Measurements from ENCODE around the gene ABCA2.

The ABCA2 gene

GRCh38 chr9:136996361-136997292 is 31.4 kb downstream of the ABCA2 start, which contains the start of gene CLIC3:
TSS of gene CLIC3 (minus strand) at chr9:136996568. CDS start at chr9:136996543, 25 bp downstream.
- no peak for DNase-seq (ENCODE audit: low read depth in 2 of 2)

- no peak for DNase-seq (ENCODE audit: low read depth in 2 of 2)
Measured at GRCh38 chr9:136995772-136996311, 32.2 kb downstream of the ABCA2 start.

GRCh38 chr9:136995362-136995761 is 32.7 kb downstream of the ABCA2 start:
- DNase-seq (ENCODE audit: low read depth in 2 of 2): no peak

- DNase-seq (ENCODE audit: low read depth in 2 of 2): no peak
Measured at GRCh38 chr9:136994888-136995230, 33.2 kb downstream of the ABCA2 start.

- DNase-seq (ENCODE audit: low read depth in 2 of 2): no peak
Measured at GRCh38 chr9:136994180-136994887, 33.7 kb downstream of the ABCA2 start.

- DNase-seq (ENCODE audit: low read depth in 2 of 2): no peak
Measured at GRCh38 chr9:136992819-136993369, 35.1 kb downstream of the ABCA2 start.

- DNase-seq (ENCODE audit: low read depth in 2 of 2): peak; percentile 93 to 97
Measured at GRCh38 chr9:136991993-136992818, 35.8 kb downstream of the ABCA2 start, which contains the start of gene PAXX. TSS of gene PAXX (plus strand) at chr9:136992422. CDS start at chr9:136992444, 22 bp downstream.

- DNase-seq (ENCODE audit: low read depth in 2 of 2): no peak
Measured at GRCh38 chr9:136990242-136990911, 37.7 kb downstream of the ABCA2 start.

- no peak for DNase-seq (ENCODE audit: low read depth in 2 of 2)
Measured at GRCh38 chr9:136988872-136989271, 39.2 kb downstream of the ABCA2 start.

- DNase-seq (ENCODE audit: low read depth in 2 of 2): no peak
Measured at GRCh38 chr9:136985853-136986252, 42.2 kb downstream of the ABCA2 start.

GRCh38 chr9:136985027-136985602 is 42.9 kb downstream of the ABCA2 start:
- DNase-seq (ENCODE audit: low read depth in 2 of 2): no peak

GRCh38 chr9:136984464-136985026 is 43.5 kb downstream of the ABCA2 start:
- DNase-seq (ENCODE audit: low read depth in 2 of 2): no peak

- no peak for DNase-seq (ENCODE audit: low read depth in 2 of 2)
Measured at GRCh38 chr9:136983656-136984314, 44.3 kb downstream of the ABCA2 start.

GRCh38 chr9:136983167-136983566 is 44.9 kb downstream of the ABCA2 start:
- no peak for DNase-seq (ENCODE audit: low read depth in 2 of 2)

- no peak for DNase-seq (ENCODE audit: low read depth in 2 of 2)
Measured at GRCh38 chr9:136982232-136983051, 45.6 kb downstream of the ABCA2 start, which contains the start of gene LCNL1. TSS of gene LCNL1 (plus strand) at chr9:136982993. CDS start at chr9:136983587, 594 bp downstream.

GRCh38 chr9:136981588-136982231 is 46.3 kb downstream of the ABCA2 start:
- no peak for DNase-seq (ENCODE audit: low read depth in 2 of 2)

GRCh38 chr9:136980669-136981478 is 47.2 kb downstream of the ABCA2 start:
- no peak for DNase-seq (ENCODE audit: low read depth in 2 of 2)

Measured in stimulated activated CD4-positive, alpha-beta T cell treated with anti-CD3 and anti-CD28 coated beads, Interleukin-1b, Interleukin-23, amount 100 ng/mL, for 4 hours (primary cell).